GM23248 (cell line): ENCODE measurements around the gene SGSM1. TPM values are rescaled to one million over a fixed set of nuclear protein-coding genes. Genes with fewer than 3 reads are reported as not detected.
A peak's percentile ranks its signal among the peaks of the same experiment; 100 is the strongest.

Experiments
- DNase-seq: peaks from one replicate; pipeline ENCODE4 v3.0.0-alpha.2; 2015
- H2AFZ ChIP-seq: fragments of 200-600 bp; sonication (generic); 2 replicates; pipeline ENCODE4 v1.6.1; 2016; ENCODE audit warnings: antibody characterized with exemption
- H3F3A ChIP-seq: fragments of 200-600 bp; sonication (generic); 2 replicates; pipeline ENCODE4 v1.6.1; 2016; ENCODE audit warnings: mild to moderate bottlenecking, antibody characterized with exemption, mixed run types; ENCODE audit not compliant: insufficient read depth
- H3K27ac ChIP-seq: fragments of 200-600 bp; sonication (generic); 2 replicates; pipeline ENCODE4 v1.5.1; 2016; ENCODE audit warnings: mild to moderate bottlenecking
- H3K27me3 ChIP-seq: fragments of 200-600 bp; sonication (generic); replicated peaks from 2 replicates; pipeline ENCODE4 v1.6.1; 2016; ENCODE audit warnings: mild to moderate bottlenecking; ENCODE audit not compliant: insufficient read depth
- H3K36me3 ChIP-seq: fragments of 200-600 bp; sonication (generic); 2 replicates; pipeline ENCODE4 v1.6.1; 2016; ENCODE audit warnings: low read depth, mild to moderate bottlenecking
- H3K4me1 ChIP-seq: fragments of 200-600 bp; sonication (generic); 2 replicates; pipeline ENCODE4 v1.6.1; 2016; ENCODE audit warnings: mild to moderate bottlenecking; ENCODE audit not compliant: insufficient read depth
- H3K4me2 ChIP-seq: fragments of 200-600 bp; sonication (generic); one replicate; pipeline ENCODE4 v1.6.1; 2016; ENCODE audit warnings: mild to moderate bottlenecking; ENCODE audit not compliant: unreplicated experiment
- H3K4me3 ChIP-seq: fragments of 200-600 bp; sonication (generic); 2 replicates; pipeline ENCODE4 v1.5.1; 2016; ENCODE audit warnings: mild to moderate bottlenecking
- H3K79me2 ChIP-seq: fragments of 200-600 bp; sonication (generic); 2 replicates; pipeline ENCODE4 v1.6.1; 2016; ENCODE audit warnings: mild to moderate bottlenecking; ENCODE audit not compliant: insufficient read depth
- H3K9ac ChIP-seq: fragments of 200-600 bp; sonication (generic); 2 replicates; pipeline ENCODE4 v1.6.1; 2016; ENCODE audit warnings: mild to moderate bottlenecking
- H3K9me2 ChIP-seq: fragments of 200-600 bp; sonication (generic); 2 replicates; pipeline ENCODE4 v1.6.1; 2016; ENCODE audit warnings: mixed run types, mild to moderate bottlenecking, moderate library complexity; ENCODE audit not compliant: insufficient read depth
- H3K9me3 ChIP-seq: fragments of 200-600 bp; sonication (generic); one replicate; pipeline ENCODE4 v1.6.1; 2017; ENCODE audit warnings: low read depth
- H4K20me1 ChIP-seq: fragments of 200-600 bp; sonication (generic); 2 replicates; pipeline ENCODE4 v1.6.0; 2016; ENCODE audit not compliant: insufficient read depth
- EZH2 ChIP-seq: fragments of 200-600 bp; sonication (generic); IDR thresholded peaks from 2 replicates; pipeline ENCODE4 v1.6.1; 2018; ENCODE audit warnings: antibody characterized with exemption, mild to moderate bottlenecking; ENCODE audit not compliant: insufficient read depth, poor library complexity, severe bottlenecking
- EZH2phosphoT487 ChIP-seq: fragments of 200-600 bp; sonication (generic); IDR thresholded peaks from 2 replicates; pipeline ENCODE4 v1.6.1; 2018; ENCODE audit warnings: antibody characterized with exemption, moderate library complexity, mild to moderate bottlenecking, low read depth; ENCODE audit not compliant: insufficient read depth
- WGBS, 2 experiments: methylation state at CpG; one replicate each; pipeline ENCODE4 v1.1.6; 2015 to 2017; ENCODE audit warnings: low lambda C conversion rate in 2 of 2, low coverage in 1 of 2; ENCODE audit errors: missing lambda C conversion rate in 2 of 2; 5-methylcytosine and 5-hydroxymethylcytosine counted together
- in situ Hi-C: fragments of 300-500 bp; cut with MboI; formaldehyde crosslinking; loops from 2 replicates; pipeline ENCODE4 v1.15.0; 2020
- polyA plus RNA-seq: library from polyadenylated mRNA; unstranded; fragments of >200 nt; fragmentation: Nextera tagmentation; extraction: Ambion mirVana; gene quantifications from 2 replicates; pipeline ENCODE4 v1.2.1, GENCODE V29; 2016
- total RNA-seq: library from RNA; depleted of rRNA; stranded (reverse); fragments of >200 nt; shearing (Covaris generic); gene quantifications from 2 replicates; pipeline ENCODE4 v1.2.3, GENCODE V29; 2014

SGSM1 gene
- total and polyA plus RNA-seq, 2 experiments from 2014 or later: not detected

DNA sequence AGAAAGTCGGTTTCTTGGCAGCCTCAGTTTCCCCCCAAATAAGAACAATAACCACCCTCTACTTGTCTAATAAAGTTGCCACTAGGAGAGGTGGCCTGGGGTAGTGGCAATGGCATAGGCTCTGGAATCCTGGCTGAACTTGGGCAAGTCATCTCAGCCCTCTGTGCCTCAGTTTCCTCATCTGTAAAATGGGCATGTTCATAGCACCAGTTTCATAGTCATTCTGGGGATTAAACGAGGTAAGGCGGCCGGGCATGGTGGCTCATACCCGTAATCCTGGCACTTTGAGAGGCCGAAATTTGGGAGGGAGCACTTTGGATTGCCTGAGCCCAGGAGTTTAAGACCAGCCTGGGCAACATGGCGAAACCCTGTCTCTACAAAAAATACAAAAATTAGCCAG, 63.0 kb downstream of the SGSM1 start:
- Histone ChIP-seq H3K36me3 (no peaks in the 10 kb centered on the region), H3K4me3 (no peak overlapping the region), H3K27me3 (0 out of 2 replicates have a peak, but pooled peaks cover 7% of the 10 kb centered on the region), H3K9me3 (no peaks in the 10 kb centered on the region), H3F3A (no peaks in the 10 kb centered on the region), H3K9me2 (no peaks in the 10 kb centered on the region), H2AFZ (no peak overlapping the region), H3K27ac (no peak overlapping the region), H3K9ac (no peak overlapping the region), H3K4me1 (no peaks in the 10 kb centered on the region), H3K79me2 (no peaks in the 10 kb centered on the region), H4K20me1 (no peaks in the 10 kb centered on the region), H3K4me2 (no peak overlapping the region)
- 57 to 61% methylated on average over 7 of the region's 7 CpGs for WGBS, 2 experiments
- TF ChIP-seq EZH2: no peak
- no peak for TF ChIP-seq EZH2phosphoT487
- DNase-seq: no peak
- in situ Hi-C loops: no loop called here

DNA sequence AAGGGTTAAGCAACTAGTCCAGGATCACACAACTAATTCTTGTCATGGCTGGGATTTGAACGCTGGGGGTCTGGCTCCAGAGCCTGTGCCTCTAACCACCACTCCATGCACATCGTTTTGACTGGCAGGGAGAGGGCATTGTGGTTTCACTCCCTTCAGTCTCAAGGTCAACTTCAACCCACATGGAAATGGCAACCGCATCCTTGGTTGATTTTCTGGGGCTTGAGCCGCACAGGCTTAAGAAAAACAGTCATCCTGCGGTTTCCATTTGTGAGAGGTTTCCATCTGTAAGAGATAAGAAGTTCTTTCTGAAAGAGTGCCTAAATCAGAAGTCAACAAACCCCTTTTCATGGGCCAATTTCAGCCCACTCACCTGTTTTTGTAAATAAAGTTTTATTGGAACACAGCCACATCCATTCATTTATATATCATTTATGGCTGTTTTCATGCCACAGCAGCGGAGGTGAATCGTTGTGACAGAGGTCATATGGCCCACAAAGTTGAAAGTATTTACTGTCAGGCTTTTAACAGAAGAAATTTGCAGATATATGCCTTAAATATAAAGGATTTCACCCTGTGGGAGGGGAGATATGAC, 65.7 kb downstream of the SGSM1 start:
- Histone ChIP-seq H2AFZ (no peak overlapping the region), H3K4me1 (no peaks in the 10 kb centered on the region), H3K27me3 (0 out of 2 replicates have a peak, but pooled peaks cover 7% of the 10 kb centered on the region), H3F3A (no peaks in the 10 kb centered on the region), H3K4me2 (no peak overlapping the region), H3K9me3 (no peaks in the 10 kb centered on the region), H3K9ac (no peak overlapping the region), H3K27ac (no peak overlapping the region), H3K79me2 (no peaks in the 10 kb centered on the region), H3K9me2 (no peaks in the 10 kb centered on the region), H3K36me3 (no peaks in the 10 kb centered on the region), H3K4me3 (no peak overlapping the region), H4K20me1 (no peaks in the 10 kb centered on the region)
- no peak for DNase-seq
- no peak for TF ChIP-seq EZH2phosphoT487
- no peak for TF ChIP-seq EZH2
- WGBS, 2 experiments: 47 to 53% methylated on average over 7 of the region's 7 CpGs
- in situ Hi-C loops: no loop called here

DNA sequence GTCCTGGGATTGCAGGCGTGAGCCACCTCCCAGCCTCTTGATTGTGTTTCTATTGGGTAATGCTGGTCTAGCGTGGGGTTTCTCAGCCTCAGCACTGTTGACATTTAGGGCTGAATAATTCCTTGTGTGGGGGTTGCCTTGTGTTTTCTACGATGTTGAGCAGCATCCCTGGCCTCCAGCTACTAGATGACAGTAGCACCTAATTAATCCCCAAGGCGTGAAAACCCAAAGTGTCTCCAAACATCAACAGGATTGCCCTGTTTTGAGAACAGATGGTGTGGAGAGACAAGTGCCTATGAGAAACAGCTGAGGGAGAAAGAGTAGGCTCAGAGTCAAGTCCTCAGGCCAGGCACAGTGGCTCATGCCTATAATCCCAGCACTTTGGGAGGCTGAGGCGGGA, 67.2 kb downstream of the SGSM1 start:
- H3K4me3 ChIP-seq: no peak overlapping the region
- in situ Hi-C loops: no loop called here

DNA sequence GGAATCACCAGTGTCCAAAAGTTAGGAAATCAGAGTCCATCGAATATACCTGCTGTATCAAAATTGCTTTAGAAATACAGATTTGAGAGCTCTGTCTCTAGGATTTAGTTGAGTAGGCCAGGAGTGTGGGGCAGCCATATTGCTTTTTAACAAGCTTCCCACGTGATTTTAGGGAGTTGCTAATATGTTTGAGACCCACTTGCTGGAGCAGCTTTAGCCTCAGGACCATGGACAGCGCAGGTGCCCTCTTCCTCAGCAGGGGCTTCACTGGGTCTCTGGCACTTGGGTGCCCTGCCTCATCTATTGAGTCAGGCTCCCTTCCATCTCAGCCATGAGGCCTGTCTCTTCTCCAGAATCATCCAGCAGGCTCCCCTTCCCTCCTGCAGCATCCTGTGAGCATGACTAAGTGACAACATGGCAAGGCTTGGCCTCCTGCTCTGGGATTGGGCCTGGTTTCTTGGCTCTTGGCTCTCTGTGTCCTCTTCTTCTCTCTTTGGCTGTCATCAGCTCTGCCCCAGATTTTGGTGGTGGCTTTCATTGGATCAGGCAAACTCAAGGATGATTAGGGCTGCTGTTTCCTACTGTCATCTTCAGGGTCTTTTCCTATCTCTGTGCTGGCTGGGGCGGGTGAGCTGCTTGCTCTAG, 70.0 kb downstream of the SGSM1 start:
- WGBS, 2 experiments: 30 to 31% methylated on average over 4 of the region's 4 CpGs
- TF ChIP-seq EZH2 (no peak), EZH2phosphoT487 (no peak)
- H3K79me2 ChIP-seq: no peaks in the 10 kb centered on the region
- no peak overlapping the region for H3K4me2 ChIP-seq
- in situ Hi-C loops: no loop called here
- H3K4me1 ChIP-seq: no peaks in the 10 kb centered on the region
- no peak overlapping the region for H3K4me3 ChIP-seq
- H3F3A ChIP-seq: no peaks in the 10 kb centered on the region
- H2AFZ ChIP-seq: no peak overlapping the region
- no peaks in the 10 kb centered on the region for H3K9me3 ChIP-seq
- H4K20me1 ChIP-seq: no peaks in the 10 kb centered on the region
- H3K27me3 ChIP-seq: 0 out of 2 replicates have a peak, but pooled peaks cover under 1% of the 10 kb centered on the region
- H3K27ac ChIP-seq: no peak overlapping the region
- H3K36me3 ChIP-seq: no peaks in the 10 kb centered on the region
- no peak overlapping the region for H3K9ac ChIP-seq
- DNase-seq: peak; percentile 25
- H3K9me2 ChIP-seq: no peaks in the 10 kb centered on the region

More for the DNA sequence above, 67.2 kb downstream of the SGSM1 start:
- Histone ChIP-seq H3K36me3 (no peaks in the 10 kb centered on the region), H3K9me2 (no peaks in the 10 kb centered on the region), H3K79me2 (no peaks in the 10 kb centered on the region), H3F3A (no peaks in the 10 kb centered on the region), H4K20me1 (no peaks in the 10 kb centered on the region), H3K4me1 (no peaks in the 10 kb centered on the region), H3K9me3 (no peaks in the 10 kb centered on the region), H3K9ac (no peak overlapping the region), H3K27me3 (0 out of 2 replicates have a peak, but pooled peaks cover 7% of the 10 kb centered on the region), H3K4me2 (no peak overlapping the region), H2AFZ (no peak overlapping the region), H3K27ac (no peak overlapping the region)
- WGBS, 2 experiments: 12 to 18% methylated on average over 5 of the region's 5 CpGs
- no peak for DNase-seq
- TF ChIP-seq EZH2phosphoT487 (no peak), EZH2 (no peak)
